HG03280 (cell line): ENCODE measurements around the gene PCDHGB4.
"Not testable (repeated sequence)": the region's sequence is repeated elsewhere in the genome, so short reads cannot be mapped to it uniquely, and the experiment has no call there.

Experiments used
- ATAC-seq: cut with Tn5 transposase; IDR thresholded peaks from one replicate; pipeline ENCODE4 v1.9.1; 2021; ENCODE audit warnings: mild to moderate bottlenecking, moderate library complexity; ENCODE audit not compliant: unreplicated experiment

Gene PCDHGB4

GRCh38 chr5:141422742-141423291, 35.3 kb downstream of the PCDHGB4 start:
- no peak for ATAC-seq

DNA sequence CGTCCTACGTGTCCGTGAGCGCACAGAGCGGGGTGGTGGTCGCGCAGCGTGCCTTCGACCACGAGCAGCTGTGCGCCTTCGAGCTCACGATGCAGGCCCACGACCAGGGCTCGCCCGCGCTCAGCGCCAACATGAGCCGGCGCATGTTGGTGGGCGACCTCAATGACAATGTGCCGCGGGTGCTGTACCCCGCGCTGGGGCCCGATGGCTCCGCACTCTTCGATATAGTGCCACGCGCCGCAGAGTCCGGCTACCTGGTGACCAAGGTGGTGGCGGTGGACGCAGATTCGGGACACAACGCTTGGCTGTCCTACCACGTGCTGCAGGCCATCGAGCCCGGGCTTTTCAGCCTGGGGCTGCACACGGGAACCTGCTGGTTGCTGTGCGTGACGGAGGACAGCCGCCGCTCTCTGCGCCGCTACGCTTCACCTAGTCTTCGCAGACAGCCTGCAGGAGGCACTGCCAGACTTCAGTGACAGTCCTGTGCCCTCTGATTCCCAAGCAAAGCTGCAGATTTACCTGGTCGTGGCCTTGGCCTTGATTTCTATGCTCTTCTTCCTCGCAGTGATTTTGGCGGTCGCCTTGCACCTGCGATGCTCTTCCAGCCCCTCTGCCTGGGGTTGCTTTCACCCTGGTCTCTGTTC, 40.4 kb downstream of the PCDHGB4 start:
- no peak for ATAC-seq

GRCh38 chr5:141430332-141431113, 43.0 kb downstream of the PCDHGB4 start, which contains the start of gene PCDHGA12:
TSS of gene PCDHGA12 (plus strand) at chr5:141430507. CDS start at chr5:141430760, 253 bp downstream.
- ATAC-seq, result peak; percentile 89

DNA sequence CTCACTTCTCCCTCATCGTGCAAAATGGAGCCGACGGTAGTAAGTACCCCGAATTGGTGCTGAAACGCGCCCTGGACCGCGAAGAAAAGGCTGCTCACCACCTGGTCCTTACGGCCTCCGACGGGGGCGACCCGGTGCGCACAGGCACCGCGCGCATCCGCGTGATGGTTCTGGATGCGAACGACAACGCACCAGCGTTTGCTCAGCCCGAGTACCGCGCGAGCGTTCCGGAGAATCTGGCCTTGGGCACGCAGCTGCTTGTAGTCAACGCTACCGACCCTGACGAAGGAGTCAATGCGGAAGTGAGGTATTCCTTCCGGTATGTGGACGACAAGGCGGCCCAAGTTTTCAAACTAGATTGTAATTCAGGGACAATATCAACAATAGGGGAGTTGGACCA, 43.8 kb downstream of the PCDHGB4 start:
- ATAC-seq, result peak; percentile 57

- not testable (repeated sequence) for ATAC-seq
Observed at GRCh38 chr5:141432308-141432707, 44.8 kb downstream of the PCDHGB4 start.

DNA sequence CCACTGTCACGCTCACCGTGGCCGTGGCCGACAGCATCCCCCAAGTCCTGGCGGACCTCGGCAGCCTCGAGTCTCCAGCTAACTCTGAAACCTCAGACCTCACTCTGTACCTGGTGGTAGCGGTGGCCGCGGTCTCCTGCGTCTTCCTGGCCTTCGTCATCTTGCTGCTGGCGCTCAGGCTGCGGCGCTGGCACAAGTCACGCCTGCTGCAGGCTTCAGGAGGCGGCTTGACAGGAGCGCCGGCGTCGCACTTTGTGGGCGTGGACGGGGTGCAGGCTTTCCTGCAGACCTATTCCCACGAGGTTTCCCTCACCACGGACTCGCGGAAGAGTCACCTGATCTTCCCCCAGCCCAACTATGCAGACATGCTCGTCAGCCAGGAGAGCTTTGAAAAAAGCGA, 45.2 kb downstream of the PCDHGB4 start:
- not testable (repeated sequence) for ATAC-seq

- no peak for ATAC-seq
Observed at GRCh38 chr5:141434006-141434405, 46.5 kb downstream of the PCDHGB4 start.

- no peak for ATAC-seq
Observed at GRCh38 chr5:141437221-141437620, 49.7 kb downstream of the PCDHGB4 start.

- ATAC-seq, result no peak
Observed at GRCh38 chr5:141439411-141440141, 52.1 kb downstream of the PCDHGB4 start.
